Skin epidermis (tissue), 12 donors: ENCODE results near the gene EBI3.
A peak's percentile ranks its signal among the peaks of the same experiment; 100 is the strongest.
"Not testable (repeated sequence)": the region's sequence is repeated elsewhere in the genome, so short reads cannot be mapped to it uniquely, and the experiment has no call there.

Source experiments
- H3K27ac ChIP-seq, 21 experiments: fragments of 200-600 bp; sonication (generic) in 11 of 21; one replicate each; pipeline ENCODE4 v1.5.0; 2020; ENCODE audit warnings: mild to moderate bottlenecking in 3 of 21, inconsistent platforms in 2 of 21, moderate library complexity in 2 of 21
- H3K4me3 ChIP-seq, 7 experiments: fragments of 200-600 bp; sonication (generic) in 2 of 7; one replicate each; pipeline ENCODE4 v1.5.0; 2020; ENCODE audit warnings: inconsistent platforms in 2 of 7, mild to moderate bottlenecking in 2 of 7, moderate library complexity in 1 of 7

Gene EBI3

DNA sequence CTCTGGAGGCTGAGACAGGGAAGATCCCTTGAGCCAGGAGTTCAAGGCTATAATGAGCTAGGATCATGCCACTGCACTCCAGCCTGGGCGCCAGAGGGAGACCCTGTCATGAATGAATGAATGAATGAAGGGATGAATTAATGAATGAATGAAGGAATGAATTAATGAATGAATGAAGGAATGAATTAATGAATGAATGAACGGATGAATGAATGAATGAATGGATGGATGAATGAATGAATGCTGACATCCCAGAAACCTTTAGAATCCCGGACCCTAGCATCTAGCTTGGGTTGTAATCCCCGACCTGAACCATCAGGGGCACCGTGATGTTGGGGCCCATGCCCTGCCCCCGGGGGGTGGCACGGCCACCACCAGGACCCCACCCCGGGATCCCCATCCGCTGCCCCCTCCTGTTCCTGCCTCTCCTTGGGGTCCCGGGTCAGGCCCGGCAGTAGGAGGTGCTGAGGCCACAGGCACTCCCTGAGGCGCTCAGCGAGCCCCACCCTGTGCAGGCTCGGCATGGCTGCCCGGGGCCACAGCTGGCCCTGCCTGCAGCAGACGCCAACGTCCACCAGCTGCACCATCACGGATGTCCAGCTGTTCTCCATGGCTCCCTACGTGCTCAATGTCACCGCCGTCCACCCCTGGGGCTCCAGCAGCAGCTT lies 3.4 kb downstream of the EBI3 start:
- no peak overlapping the region for H3K27ac ChIP-seq
- H3K4me3 ChIP-seq = no peak overlapping the region

DNA sequence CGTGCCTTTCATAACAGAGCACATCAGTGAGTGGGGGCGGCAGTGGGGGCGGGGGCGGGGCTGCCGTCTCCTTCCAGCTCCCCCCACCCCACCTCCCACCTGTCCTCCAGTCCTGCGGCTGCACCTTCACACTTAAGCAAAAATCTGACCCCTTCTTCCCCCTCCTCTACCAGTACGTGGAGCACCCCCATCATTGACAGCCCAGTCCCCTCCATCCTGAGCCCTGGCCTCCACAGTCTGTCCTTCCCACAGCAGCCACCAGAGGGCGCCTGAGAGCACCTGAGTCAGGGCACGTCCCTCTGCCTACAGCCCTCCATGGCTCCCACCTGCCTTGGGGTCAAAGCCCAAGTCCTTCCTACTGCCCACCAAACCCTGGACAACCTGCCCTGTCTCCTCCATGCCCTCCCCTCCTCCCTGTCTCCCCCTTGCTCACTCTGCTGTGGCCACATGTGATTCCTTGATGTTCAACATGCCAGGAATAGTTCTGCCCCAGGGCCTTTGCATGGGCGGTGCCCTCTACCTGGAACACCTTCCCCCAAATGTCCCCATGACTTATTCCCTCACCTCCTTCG lies 4.0 kb downstream of the EBI3 start:
- Histone ChIP-seq H3K4me3 (no peak overlapping the region), H3K27ac (no peak overlapping the region)

DNA sequence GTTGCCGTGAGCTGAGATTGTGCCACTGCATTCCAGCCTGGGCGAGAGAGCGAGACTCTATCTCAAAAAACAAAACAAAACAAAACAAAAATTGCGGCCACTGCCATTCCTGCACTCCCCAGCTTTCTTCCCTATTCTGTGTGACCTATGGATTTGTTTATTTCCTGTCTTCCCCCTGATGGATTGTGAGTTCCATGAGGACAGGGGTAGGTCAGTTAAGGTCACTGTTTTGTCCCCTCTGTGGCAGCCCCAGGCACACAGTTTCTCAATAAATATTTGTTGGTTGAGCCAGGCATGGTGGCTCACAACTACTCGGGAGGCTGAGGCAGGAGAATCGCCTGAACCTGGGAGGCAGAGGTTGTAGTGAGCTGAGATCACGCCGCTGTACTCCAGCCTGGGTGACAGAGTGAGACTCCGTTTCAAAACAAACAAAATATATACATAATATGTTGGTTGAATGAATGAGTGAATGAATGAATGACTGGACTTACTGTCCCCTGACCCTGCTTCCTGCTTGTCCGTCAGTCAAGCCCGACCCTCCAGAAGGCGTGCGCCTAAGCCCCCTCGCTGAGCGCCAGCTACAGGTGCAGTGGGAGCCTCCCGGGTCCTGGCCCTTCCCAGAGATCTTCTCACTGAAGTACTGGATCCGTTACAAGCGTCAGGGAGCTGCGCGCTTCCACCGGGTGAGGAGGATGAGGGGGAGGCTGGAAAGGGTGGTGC lies 5.0 kb downstream of the EBI3 start:
- no peak overlapping the region for H3K27ac ChIP-seq

DNA sequence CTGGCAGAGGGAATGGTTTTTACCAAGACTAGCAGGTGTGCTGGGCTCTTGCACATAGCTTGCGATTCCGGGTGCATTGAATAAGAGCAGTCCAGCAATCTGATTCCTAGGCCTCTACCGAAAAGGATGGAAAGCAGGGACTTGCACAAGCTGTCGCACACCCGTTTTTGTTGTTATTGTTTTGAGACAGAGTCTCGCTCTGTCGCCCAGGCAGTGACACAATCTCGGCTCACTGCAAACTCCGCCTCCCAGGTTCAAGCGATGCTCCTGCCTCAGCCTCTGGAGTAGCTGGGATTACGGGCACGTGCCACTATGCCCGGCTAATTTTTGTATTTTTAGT lies 5.5 kb downstream of the EBI3 start:
- H3K27ac ChIP-seq = no peak overlapping the region
- no peak overlapping the region for H3K4me3 ChIP-seq

More for the DNA sequence above, 5.0 kb downstream of the EBI3 start:
- no peak overlapping the region for H3K4me3 ChIP-seq

DNA sequence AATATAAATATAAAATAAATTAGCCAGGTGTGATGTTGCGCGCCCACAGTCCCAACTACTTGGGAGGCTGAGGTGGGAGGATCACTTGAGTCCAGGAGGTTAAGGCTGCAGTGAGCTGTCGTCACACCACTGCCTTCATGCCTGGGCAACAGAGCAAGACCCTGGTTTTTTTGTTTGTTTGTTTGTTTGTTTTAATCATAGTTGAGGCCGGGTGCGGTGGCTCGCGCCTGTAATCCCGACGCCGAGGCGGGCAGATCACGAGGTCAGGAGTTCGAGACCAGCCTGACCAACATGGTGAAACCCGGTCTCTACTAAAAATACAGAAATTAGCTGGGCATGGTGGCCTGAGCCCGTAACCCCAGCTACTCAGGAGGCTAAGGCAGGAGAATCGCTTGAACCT lies 8.2 kb downstream of the EBI3 start:
- not testable (repeated sequence) for H3K4me3 ChIP-seq, H3K27ac ChIP-seq

DNA sequence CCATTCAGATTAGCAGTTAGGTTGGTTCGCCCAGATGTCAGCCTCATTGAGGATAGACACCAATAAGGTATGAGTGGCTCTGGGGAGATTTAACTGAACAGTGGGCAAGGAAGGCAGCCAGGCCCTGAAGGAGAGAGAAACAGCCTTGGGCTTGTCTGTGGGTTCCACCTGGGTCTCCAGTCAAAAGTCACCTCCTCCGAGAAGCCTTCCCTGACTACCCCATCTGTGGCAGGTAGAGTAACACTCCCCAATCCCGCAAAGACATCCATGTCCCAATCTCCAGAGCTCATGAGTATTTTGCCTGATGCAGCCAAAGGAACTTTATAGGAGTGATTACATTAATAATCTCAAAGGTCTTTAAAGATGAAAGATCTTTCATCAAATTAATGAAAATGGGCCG lies 9.5 kb downstream of the EBI3 start:
- no peak overlapping the region for H3K27ac ChIP-seq
- H3K4me3 ChIP-seq = no peak overlapping the region

DNA sequence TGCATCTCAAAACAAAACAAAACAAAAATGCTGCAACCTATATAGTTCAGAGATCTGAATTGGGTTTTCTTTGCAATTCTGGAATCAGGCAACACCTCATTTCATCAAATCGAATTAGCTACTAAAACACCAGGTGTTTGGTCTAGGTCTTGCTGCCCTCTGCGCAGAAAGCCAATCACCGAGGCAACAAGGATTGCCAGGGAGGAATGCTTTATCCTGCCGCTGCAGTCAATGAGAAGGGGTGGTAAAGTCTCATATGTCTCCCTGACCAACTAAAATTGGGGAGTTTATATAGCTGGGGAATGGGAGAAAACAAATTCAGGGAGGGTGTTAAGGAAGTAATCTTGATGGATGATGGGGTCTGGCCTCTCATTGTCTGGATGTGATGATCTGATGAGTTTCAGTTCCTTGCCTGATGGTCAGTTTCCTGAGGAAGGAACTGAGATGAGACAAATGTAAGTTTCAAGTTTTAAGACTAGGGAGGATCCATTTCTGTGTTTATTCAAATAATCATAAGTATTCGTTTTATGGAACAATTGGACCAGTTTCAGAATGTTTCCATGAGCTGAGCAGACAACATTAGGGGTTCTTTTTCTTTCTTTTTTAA lies 12.6 kb downstream of the EBI3 start:
- no peak overlapping the region for H3K4me3 ChIP-seq
- H3K27ac ChIP-seq = no peak overlapping the region

DNA sequence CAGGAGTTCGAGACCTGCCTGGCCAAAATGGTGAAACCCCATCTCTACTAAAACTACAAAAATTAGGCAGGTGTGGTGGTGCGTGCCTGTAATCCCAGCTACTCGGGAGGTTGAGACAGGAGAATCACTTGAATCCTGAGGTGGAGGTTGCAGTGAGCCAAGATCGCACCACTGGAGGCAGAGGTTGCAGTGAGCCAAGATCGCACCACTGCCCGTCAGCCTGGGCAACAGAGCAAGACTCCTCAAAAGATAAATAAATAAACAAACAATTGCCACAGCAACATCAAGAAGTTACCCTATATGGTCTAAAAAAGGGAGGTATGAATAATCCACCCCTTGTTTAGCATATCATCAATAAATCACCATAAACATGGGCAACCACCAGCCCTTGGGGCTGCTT lies 16.6 kb downstream of the EBI3 start:
- not testable (repeated sequence) for H3K4me3 ChIP-seq
- H3K27ac ChIP-seq = peak overlapping the region in 2 of 21 experiments; percentile 97 to 98

DNA sequence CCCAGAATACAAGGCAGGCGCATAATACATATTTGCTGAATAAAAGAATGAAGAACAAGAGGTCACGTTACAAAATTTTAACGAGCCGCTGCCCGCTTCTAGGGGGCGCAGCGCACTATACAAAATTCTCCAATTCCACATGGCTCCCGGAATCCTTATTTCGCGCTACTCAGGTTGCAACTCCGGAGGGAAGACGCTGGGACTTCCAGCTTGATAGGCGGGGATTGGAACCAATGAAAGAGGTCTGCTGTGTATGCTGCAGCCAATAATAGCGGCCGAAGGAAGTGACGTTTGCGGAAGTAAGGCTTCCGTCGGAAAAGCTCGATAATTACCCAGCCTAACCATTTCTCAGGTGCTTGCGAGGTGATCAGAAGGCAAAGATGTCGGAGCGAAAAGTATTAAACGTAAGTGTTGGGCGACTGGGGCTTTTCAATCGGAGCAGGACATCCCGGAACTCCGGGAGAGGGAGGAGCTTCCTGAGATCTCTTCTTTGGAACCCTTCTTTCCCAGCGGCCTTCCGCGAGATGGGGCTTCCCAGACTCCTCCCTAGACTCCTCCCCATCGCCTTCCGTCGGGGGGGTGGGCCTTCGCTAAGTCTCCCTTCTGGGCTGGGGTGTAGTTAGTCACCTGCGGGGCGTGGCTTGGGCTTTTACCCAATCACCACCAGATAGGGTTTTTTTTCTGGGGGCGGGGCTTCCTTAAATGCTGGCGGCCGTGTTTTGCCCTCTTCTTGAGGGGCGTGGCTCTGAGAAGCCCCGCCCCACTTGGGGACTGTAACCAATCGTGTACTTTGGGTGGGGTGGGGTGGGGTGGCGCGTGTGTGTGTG lies 17.7 kb downstream of the EBI3 start, which contains the start of gene YJU2:
Gene YJU2 (plus strand): TSS at position 314 of the 827 bp plus-strand sequence. CDS start 67 bp downstream, at position 381.
- Histone ChIP-seq H3K27ac (peak within 1 kb of the TSS; percentile 80 to 99 (median 97)), H3K4me3 (peak within 1 kb of the TSS; percentile 42 to 77 (median 57))

DNA sequence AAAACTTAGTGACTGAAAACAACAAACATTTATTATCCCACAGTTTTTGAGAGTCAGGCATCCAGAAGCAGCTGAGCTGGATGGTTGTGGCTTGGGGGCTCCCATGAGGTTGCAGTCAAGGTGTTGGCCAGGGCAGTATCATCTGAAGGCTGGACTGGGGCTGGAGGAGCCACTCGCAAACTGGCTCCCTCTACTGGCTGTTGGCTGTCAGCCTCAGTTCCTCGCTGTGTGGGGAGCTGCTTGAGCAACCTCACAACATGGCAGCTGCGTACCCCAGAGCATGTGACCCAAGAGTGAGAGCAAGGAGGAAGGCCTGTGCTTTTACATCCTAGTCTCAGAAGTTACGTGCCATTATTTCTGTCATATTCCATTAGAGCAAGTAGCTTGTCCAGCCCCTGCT lies 27.2 kb downstream of the EBI3 start:
- H3K27ac ChIP-seq = no peak overlapping the region
- H3K4me3 ChIP-seq = no peak overlapping the region

DNA sequence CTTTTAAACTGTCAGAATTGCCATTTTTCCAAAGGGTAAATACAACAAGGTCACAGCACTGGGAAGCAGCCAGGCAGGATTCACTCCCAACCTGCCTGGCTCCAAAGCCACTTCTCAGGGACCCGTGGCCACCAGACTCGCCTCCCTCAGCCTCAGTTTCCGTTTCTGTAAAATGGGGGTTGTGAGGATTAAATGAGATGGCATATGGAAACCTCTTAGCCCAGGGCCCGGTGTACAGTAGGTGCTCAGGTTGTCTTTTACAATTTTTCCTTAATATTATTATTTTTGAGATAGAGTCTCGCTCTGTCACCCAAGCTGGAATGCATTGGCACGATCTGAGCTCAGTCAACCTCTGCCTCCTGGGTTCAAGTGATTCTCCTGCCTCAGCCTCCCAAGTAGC lies 27.7 kb downstream of the EBI3 start:
- Histone ChIP-seq H3K4me3 (no peak overlapping the region), H3K27ac (no peak overlapping the region)

DNA sequence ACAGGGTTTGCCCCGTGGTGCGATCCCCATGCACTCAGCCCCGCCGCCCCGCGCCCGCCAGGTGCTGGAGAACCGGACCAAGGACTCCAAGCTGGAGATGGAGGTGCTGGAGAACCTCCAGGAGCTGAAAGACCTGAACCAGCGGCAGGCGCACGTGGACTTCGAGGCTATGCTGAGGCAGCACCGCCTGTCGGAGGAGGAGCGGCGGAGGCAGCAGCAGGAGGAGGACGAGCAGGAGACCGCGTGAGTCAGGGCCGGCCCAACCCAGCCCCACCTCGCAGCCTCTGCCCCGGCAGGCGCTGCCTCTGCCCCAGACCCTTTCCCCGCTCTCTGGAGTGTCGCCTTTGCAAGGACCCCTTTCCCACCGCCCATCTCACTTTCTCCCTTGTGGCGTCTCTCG lies 28.9 kb downstream of the EBI3 start:
- no peak overlapping the region for H3K27ac ChIP-seq
- H3K4me3 ChIP-seq = no peak overlapping the region

DNA sequence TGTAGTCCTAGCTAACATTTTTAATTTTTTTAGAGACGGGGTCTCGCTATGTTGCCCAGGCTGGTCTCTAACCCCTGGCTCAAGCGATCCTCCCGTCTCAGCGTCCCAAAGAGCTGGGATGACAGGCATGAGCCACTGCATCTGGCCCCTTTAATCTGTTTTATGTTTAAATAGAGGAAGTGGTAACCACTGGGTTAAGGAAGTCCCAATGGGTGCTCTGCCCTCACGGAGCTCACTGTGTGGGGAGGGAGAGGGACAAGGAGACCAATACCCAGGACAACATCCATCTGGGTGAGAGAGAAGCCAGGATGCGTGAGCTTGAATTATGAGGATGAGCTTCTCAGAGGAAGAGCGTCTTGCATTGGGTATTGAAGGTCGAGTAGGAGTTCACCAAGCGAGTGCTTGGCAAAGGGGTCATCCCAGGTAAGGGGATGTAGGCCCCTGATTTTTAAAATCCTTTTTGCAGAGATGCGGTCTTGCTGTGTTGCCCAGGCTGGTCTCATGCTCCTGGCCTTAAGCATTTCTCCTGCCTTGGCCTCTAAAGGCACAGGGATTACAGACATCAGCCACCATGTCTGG lies 31.4 kb downstream of the EBI3 start:
- Histone ChIP-seq H3K4me3 (no peak overlapping the region), H3K27ac (no peak overlapping the region)

DNA sequence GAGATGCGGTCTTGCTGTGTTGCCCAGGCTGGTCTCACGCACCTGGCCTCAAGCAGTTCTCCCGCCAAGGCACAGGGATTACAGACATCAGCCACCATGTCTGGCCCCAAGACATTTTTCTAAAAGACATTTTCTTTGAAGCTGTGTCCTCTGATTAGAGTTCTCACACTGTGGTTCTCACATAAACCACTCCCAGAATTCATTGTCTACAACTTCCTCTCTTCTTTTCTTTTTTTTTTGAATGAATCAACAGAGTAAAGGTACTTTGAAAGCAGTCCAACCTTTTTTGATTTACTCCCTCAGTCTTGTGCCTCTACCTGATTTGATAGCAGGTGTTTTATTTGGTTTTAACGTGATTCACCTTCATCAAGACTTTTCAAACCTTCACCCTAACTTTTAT lies 35.5 kb downstream of the EBI3 start:
- H3K27ac ChIP-seq = no peak overlapping the region
- no peak overlapping the region for H3K4me3 ChIP-seq

DNA sequence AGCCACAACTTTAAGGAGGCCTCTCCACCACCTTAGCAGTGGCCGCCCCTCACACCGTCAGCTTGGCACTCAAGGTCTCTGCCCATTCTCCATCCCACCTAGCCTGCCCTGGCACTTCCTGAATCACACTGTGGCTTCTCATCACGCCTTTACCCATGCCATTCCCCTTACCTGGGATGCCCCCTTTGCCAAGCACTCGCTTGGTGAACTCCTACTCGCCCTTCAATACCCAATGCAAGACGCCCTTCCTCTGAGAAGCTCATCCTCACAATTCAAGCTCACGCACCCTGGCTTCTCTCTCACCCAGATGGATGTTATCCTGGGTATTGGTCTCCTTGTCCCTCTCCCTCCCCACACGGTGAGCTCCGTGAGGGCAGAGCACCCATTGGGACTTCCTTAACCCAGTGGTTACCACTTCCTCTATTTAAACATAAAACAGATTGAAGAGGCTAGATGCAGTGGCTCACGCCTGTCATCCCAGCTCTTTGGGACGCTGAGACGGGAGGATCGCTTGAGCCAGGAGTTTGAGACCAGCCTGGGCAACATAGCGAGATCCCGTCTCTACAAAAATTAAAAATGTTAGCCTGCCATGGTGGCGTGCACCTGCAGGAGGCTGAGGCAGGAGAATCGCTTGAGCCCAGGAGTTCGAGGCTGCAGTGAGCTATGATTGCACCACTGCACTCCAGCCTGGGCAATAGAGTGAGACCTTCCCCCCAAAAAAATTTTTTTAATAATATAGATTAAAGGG lies 37.1 kb downstream of the EBI3 start:
- H3K4me3 ChIP-seq = no peak overlapping the region
- no peak overlapping the region for H3K27ac ChIP-seq

DNA sequence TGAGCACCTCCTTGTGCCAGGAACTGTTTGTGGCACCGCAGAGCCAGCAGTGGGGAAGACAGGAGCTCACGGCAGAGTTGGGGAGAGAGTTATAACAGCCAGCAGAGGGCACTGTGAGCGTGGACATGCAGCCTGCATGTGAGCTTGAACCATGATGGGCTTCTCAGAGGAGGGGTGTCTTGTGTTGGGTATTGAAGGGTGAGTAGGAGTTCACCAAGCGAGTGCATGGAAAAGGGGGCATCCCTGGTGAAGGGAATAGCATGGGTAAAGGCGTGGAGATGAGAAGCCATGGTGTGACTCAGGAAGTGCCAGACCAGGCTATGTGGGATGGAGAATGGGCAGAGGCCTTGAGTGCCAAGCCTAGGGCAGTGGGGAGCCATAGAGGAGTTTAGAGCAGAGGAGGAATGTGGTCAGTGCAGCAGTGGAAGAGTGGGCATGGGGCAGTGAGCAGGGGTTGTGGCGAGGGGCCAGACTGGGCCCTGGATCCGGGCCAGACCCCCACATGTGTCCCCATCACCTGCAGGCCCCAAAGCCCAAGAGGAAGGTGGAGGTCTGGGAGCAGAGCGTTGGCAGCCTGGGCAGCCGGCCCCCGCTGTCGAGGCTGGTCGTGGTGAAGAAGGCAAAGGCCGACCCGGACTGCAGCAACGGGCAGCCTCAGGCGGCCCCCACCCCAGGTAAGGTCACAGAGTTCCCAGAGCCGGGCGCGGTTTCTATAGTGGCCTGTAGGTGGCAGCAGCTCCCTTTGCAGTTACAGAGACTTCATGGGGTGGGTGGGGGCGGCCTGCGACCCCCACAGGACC lies 38.0 kb downstream of the EBI3 start:
- no peak overlapping the region for H3K27ac ChIP-seq
- H3K4me3 ChIP-seq = no peak overlapping the region

DNA sequence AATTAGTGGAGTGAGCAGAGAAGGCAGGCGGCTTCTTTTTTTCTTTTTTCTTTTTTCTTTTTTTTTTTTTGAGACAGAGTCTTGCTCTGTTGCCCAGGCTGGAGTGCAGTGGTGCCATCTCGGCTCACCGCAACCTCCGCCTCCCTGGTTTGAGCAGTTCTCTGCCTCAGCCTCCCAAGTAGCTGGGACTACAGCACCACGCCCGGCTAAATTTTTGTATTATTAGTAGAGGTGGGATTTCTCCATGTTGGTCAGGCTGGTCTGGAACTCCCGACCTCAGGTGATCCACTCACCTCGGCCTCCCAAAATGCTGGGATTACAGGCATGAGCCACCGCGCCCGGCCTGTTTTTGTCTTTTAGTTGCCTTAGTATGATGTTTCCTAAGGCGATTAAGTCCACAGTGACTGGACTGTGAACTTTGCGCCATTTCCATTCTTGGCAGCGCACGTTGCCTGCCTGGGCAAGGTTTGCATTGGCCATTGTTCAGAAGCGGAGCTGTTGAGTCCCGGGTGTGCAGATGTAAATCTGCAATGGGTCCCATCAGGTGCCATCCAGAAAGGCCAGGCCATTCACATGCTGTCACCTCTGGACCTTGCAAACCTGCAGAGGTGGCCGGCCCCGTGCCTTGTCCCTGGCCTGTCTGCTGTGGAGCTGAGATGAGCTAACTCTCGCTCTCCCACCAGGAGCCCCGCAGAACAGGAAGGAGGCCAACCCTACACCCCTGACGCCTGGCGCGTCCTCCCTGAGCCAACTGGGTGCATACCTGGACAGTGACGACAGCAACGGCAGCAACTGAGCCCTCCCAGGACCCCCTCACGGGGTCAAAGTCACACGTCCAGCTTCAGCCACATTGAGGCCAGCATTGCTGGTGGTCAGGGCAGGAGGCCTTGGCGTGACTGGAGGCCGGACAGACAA lies 38.8 kb downstream of the EBI3 start:
- Histone ChIP-seq H3K4me3 (no peak overlapping the region), H3K27ac (no peak overlapping the region)
